ENCODE results near the gene CAMK1G. TPM values are rescaled to one million over a fixed set of nuclear protein-coding genes. Genes with fewer than 3 reads are reported as not detected.

Gene CAMK1G
- total and polyA plus RNA-seq, 2 experiments from 2014 or later: 0.32 to 0.76 TPM

GRCh38 chr1:209648931-209649776 is 65.6 kb downstream of the CAMK1G start (continued):
- no peak for TF ChIP-seq ZNF462 (CRISPR knock-in tag; IDR thresholded peaks at IDR 0.05)
- TF ChIP-seq JUNB (IDR thresholded peaks at IDR 0.05; ENCODE audit: unreplicated experiment): no peak
- no peak for TF ChIP-seq EZH2phosphoT487 (IDR thresholded peaks at IDR 0.05; ENCODE audit: unreplicated experiment)
- no peak for TF ChIP-seq CREB1 (CRISPR knock-in tag; IDR thresholded peaks at IDR 0.05; ENCODE audit: low read depth)

- no peak for DNase-seq (ENCODE audit: low spot score)
- H3K27me3 Mint-ChIP-seq (ENCODE audit: insufficient read depth, low read depth, poor library complexity): peaks cover 12% of the 10 kb centered on the region
- TF ChIP-seq ZNF462 (CRISPR knock-in tag; IDR thresholded peaks at IDR 0.05) (no peak), CTCF (conservative IDR thresholded peaks at IDR 0.05; ENCODE audit: low read depth in 2 of 2) (no peak), JUNB (IDR thresholded peaks at IDR 0.05; ENCODE audit: unreplicated experiment) (no peak), EZH2phosphoT487 (IDR thresholded peaks at IDR 0.05; ENCODE audit: unreplicated experiment) (no peak), ZNF331 (CRISPR knock-in tag; IDR thresholded peaks at IDR 0.05; ENCODE audit: low read depth) (no peak)
Observed at GRCh38 chr1:209650454-209650853, 66.9 kb downstream of the CAMK1G start.

More at GRCh38 chr1:209650454-209650853, 66.9 kb downstream of the CAMK1G start:
- Histone ChIP-seq H3F3A (replicated peaks; ENCODE audit: low read depth) (no peaks in the 10 kb centered on the region), H3K9me2 (ENCODE audit: insufficient read depth) (no peaks in the 10 kb centered on the region), H3K4me2 (no peak overlapping the region), H3K36me3 (ENCODE audit: insufficient read depth) (no peaks in the 10 kb centered on the region), H3K79me2 (replicated peaks; ENCODE audit: insufficient read depth) (no peaks in the 10 kb centered on the region), H3K4me3 (no peak overlapping the region), H4K20me1 (replicated peaks; ENCODE audit: insufficient read depth) (no peaks in the 10 kb centered on the region), H2AFZ (no peak overlapping the region), H3K27ac (ENCODE audit: low read depth) (no peak overlapping the region), H3K27me3 (ENCODE audit: insufficient read depth) (no peaks in the 10 kb centered on the region), H3K4me1 (ENCODE audit: insufficient read depth) (peaks cover 7% of the 10 kb centered on the region)
- H3K4me1 Mint-ChIP-seq: peaks cover 23% of the 10 kb centered on the region
- H3K36me3 Mint-ChIP-seq (ENCODE audit: low read depth): no peaks in the 10 kb centered on the region
- ATAC-seq: no peak
- H3K9me3 Mint-ChIP-seq: no peaks in the 10 kb centered on the region; the same call in 2 of the 3 replicates
- H3K27ac Mint-ChIP-seq: no peak overlapping the region
- no peak overlapping the region for H3K4me3 Mint-ChIP-seq
